Gastrocnemius medialis (tissue), 4 donors: ENCODE results near the gene IFNA13.

Source experiments
- CTCF ChIP-seq, 5 experiments: fragments of 450-650 bp in 3 of 5; fragments of 200-600 bp in 2 of 5; sonication (generic) in 2 of 5; IDR thresholded peaks in 4 of 5; conservative IDR thresholded peaks in 1 of 5; 1 replicate in 4 of 5; 2 replicates in 1 of 5; pipeline ENCODE4 v1.5.1; 2016 to 2019; ENCODE audit warnings: antibody characterized with exemption in 5 of 5, mild to moderate bottlenecking in 3 of 5, moderate library complexity in 3 of 5
- POLR2A ChIP-seq, 2 donors: fragments of 450-650 bp; IDR thresholded peaks; one replicate each; pipeline ENCODE4 v1.6.1; 2017; ENCODE audit warnings: antibody characterized with exemption in 2 of 2, mild to moderate bottlenecking in 2 of 2, moderate library complexity in 2 of 2

- TF ChIP-seq CTCF (IDR thresholded peaks at IDR 0.05 in 4 of 5, conservative IDR thresholded peaks at IDR 0.05 in 1 of 5) = no peak
- TF ChIP-seq POLR2A (IDR thresholded peaks at IDR 0.05) = no peak
Observed at GRCh38 chr9:21340735-21341134, 27.1 kb downstream of the IFNA13 start.
